HK-2 (cell line): ENCODE data around the gene HEXIM1.

Experiments
- DNase-seq: peaks from one replicate; pipeline ENCODE4 v3.0.0-alpha.2; 2018; ENCODE audit not compliant: unreplicated experiment

HEXIM1 gene

DNA sequence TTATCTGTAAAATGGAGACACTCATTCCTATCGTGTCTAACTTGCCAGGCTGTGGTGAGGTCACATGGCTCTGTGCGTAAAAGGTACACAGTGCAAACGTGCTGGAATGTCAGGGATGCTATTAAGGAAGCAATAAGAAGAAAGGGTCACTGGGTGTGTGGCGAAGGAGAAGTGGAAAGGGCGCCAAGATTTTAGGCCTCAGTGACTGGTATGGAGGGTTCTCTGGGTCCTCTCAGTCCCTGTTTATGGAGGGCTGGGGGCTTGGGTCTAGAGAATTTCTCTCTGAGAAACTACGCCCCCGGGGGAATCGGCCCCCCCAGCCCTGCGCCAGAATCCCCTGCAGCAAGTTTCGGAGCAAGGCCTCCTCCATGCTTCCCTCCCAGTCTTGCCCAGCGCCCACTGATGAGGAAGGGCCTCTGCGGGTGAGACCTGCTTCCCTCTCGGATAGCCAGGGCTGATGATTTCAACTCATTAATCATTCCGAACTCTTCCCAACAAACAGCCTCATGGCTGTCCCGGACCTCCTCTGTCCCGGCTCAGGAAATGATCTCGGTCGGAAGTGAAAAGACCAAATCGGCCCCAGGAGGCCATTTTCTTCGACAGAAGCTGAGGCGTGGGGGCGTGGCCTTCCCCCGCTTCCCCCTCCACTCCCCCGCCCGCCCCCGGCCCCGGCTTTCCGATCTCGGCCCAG is 1.2 kb upstream of the HEXIM1 start:
- DNase-seq, result peak; percentile 78

DNA sequence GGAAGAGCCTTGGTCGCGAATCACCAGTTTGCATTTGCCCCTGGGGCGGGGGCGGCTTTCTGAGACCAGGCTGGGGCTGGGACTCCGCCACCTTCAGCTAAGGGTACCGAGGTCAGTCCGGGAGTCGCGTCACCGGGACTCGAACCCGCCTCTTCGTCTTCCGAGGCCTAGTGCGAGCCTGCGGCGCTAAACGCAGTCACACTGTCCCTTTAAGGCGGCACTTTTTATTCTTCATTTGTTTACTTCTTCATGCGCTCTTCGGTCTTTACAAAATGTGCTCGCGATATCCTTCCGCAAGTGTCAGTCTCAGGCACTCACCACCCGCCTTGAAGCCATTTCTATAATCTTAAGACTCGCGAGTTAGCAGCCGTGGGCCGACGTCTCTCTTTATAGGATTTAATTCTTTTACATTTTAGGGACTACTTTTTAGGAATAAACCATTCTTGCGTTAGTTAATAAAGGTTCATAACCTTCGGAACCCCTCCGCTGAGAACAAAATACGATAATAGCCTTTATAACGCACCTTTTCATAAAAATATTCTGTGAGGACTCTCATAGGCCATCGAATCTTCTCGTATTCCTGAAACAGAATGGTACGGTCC is 593 bp upstream of the HEXIM1 start:
- peak; percentile 80 for DNase-seq

DNA sequence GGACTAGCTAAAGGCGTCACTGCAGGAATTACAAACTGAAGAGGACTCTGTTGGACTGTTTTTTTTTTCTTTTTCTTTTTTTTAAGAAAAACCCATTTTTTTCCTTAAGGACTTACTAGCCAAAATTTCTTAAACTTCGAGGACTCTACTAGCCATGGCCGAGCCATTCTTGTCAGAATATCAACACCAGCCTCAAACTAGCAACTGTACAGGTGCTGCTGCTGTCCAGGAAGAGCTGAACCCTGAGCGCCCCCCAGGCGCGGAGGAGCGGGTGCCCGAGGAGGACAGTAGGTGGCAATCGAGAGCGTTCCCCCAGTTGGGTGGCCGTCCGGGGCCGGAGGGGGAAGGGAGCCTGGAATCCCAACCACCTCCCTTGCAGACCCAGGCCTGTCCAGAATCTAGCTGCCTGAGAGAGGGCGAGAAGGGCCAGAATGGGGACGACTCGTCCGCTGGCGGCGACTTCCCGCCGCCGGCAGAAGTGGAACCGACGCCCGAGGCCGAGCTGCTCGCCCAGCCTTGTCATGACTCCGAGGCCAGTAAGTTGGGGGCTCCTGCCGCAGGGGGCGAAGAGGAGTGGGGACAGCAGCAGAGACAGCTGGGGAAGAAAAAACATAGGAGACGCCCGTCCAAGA is 878 bp downstream of the HEXIM1 start:
- peak; percentile 85 for DNase-seq

DNA sequence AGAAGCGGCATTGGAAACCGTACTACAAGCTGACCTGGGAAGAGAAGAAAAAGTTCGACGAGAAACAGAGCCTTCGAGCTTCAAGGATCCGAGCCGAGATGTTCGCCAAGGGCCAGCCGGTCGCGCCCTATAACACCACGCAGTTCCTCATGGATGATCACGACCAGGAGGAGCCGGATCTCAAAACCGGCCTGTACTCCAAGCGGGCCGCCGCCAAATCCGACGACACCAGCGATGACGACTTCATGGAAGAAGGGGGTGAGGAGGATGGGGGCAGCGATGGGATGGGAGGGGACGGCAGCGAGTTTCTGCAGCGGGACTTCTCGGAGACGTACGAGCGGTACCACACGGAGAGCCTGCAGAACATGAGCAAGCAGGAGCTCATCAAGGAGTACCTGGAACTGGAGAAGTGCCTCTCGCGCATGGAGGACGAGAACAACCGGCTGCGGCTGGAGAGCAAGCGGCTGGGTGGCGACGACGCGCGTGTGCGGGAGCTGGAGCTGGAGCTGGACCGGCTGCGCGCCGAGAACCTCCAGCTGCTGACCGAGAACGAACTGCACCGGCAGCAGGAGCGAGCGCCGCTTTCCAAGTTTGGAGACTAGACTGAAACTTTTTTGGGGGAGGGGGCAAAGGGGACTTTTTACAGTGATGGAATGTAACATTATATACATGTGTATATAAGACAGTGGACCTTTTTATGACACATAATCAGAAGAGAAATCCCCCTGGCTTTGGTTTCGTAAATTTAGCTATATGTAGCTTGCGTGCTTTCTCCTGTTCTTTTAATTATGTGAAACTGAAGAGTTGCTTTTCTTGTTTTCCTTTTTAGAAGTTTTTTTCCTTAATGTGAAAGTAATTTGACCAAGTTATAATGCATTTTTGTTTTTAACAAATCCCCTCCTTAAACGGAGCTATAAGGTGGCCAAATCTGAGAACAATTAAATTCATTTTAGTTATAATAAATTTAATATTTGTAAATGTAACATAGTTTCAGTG is 1.7 kb downstream of the HEXIM1 start:
- DNase-seq, result peak; percentile 69

DNA sequence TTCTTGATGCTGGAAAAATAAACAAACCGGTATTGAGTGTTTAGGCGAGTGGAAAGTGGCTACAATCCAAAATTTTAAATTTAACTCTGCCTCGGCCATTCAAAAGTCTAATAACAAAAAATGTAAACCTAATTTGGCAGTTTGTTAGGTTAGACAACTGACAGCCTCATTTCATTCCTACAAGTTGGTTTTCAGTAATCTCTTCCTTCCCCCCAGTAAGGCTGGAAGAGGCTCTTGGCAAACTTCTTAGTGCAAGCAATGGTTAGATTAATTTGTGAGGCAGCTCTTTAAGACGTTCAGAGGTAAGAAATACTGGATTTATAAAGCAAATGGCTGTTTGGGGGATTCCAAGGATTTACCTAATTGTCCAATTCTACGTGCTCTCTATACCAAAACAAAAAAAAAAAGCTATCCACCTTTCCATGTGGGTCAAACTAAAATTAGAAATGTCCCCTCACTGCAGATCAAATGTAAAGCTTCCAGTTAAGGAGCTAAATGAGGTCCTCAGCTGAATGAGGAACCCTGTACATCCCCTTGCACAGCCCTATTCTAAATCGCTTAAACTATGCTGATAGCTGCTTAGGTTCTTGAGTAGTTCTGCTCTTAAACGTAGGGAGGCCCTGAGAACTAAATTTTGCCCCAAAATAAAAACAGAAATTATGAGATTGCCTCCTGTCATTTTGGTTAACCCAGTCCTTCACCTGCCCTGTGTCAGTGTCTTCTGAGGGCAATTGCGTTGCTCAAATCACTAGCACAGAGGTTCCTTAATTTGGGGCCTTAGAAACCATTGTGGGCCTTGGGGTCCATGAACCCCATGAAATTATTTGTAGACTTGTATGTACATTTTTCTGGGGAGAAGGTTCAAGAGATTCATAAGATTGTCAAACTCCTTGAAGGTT is 2.9 kb downstream of the HEXIM1 start:
- no peak for DNase-seq

DNA sequence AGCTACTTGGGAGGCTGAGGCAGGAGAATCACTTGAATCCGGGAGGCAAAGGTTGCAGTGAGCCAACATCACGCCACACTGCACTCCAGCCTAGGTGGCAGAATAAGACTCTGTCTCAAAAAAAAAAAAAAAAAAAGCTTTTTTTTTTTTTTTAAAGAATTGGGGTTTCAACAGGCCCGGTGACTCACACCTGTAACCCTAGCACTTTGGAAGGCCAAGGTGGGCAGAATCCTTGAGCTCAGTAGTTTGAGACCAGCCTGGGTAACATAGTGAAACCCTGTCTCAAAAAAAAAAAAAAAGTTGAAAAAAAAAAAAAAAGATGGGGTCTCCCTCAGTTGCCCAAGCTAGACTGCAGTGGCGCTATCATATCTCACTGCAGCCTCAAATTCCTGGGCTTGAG is 6.8 kb downstream of the HEXIM1 start:
- DNase-seq, result no peak

DNA sequence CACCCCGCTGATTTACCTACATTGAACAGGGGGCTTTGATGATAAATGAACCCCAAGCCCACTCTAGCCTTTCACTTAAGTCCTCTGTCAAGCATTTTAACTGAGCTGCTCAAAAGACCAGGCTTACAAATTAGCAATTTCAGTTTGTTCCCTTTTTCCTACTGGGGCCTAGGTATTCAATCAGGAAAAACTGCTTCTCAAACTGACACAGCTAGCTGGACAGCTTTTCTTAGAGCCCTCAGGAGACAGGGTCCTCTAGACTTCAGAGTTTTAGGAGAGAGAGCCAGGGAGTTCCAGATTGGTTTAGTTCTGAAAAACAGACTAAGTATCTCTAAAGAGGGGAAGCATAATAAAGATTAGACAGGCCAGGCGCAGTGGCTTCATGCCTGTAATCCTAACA is 7.2 kb downstream of the HEXIM1 start:
- DNase-seq, result no peak

DNA sequence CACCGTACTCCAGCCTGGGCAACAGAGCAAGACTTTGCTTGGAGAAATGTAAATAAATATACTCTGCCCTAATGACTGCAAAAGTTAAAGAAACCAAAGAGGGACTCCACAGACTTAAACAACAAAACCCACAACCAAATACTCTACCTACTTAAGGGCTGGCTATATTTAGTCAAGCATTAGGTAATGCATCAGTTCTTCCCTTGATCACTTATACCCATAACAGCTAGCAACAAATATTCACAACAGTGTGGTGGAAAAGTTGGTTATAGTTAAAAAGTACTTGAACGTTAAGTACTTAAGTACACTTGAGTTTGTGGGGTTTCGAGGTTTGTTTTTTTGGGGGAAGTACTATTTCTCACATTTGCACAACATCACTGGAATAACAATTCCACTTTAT is 8.0 kb downstream of the HEXIM1 start:
- no peak for DNase-seq

DNA sequence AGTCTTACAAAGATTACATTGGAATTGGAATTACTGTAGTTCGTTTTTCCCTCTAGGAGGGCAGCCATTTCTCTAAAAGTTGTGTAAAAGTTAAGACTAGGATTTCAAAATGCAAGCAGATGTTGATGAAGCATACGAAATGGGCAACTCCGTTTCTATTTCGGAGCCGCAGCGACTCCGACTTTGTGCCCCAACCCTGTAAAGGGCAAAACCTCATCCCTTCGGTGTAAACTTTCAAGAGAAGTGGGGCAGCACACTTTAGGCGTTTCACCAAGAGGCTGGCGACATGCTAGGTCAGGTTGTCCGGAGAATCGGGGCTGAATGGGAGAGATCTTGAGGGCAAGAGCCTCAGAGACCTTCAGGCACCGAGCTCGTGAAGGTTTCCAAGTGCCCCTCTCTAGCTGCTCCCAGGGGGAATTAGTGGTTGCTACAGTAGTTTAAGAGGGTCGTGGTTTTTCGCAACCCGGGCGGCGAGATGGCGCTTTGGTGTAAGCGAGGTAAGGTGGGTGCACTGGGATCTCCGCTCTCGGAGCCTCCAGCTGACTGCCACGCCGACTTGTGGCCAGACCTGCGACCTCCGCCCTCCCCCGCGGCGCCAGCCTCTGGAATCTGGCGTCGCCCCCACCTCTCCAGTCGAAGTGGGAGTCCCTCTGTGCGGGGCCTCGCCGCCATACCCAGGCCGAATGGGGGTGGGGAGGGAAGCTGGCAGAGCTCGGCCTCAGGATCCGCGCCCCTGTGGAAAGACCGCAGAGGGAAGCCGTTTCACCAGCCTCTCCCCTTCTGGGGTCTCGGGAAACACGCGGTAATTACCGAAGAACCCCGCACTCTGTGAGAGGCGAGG is 12.4 kb downstream of the HEXIM1 start:
- peak; percentile 82 for DNase-seq

DNA sequence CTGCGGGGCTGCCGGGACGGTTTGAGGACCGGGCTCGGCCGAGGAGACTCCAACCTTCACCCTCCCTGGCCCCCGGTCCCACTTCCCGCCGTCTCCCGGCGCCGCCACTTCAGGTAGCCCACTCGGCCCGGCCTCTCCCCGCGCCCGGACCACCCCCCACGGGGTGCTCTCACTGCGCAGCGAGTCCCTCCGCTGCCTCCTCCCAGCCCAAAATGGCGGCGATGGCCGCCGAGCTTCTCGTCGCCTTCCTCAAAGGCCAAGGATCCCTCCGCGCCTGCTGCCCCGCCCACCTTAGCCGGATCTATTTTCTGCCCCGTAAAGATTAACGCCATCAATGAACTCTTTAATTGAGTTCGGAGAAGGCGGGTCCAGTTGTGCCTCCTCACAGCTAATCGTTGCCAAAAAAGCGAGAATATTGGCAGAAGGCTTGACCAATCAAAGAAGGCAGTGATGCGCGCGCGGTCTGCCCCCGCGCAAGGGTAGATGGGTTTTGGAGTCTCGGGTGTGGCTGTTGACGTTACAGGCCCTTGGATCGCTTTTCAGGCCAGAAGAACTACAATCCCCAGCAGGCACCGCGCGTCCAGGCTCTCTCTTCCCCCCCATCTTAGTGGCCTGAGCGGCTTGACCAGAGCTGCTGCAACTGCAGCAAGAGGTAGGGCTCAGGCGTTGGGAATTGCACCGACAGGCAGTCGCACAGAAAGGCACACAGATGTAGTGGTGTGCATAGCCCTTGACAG is 13.2 kb downstream of the HEXIM1 start, which contains the start of gene HEXIM2:
HEXIM2 (plus strand) TSS at position 588 of the 737 bp plus-strand sequence. CDS start 919 bp downstream, outside the sequence.
- DNase-seq, result peak; percentile 99

DNA sequence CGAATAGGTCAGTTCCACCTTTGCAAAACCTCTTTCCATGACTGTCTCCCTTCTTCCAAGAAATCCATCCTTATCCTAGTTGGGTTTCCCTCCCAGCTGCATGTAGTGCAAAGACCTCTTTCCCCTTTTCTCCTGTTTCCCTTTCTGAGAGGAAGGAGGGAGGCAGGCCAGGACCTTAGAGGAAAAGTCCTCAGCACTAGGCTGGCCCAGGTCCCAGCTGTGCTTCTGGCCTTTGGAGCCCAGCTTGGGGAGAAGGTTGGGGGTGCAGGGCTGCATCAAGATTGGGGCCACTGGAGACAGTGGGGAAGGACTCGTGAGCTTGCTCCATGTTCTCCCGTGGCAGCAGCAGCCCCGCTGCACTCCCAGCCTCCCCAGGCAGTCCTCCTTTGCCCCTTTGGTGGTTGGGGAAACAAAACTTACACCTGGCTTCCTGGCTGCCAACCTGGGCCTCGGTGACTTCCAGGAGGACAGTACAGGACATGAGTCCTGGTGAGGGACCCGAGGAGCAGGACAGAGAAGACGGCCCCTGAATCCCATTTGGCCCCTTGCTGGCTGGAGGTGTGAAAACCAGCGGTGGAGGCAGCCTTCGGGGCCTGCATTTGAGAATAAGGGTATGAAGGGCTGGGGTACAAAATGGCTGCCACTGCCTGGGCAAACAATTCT is 13.9 kb downstream of the HEXIM1 start:
- DNase-seq, result no peak

DNA sequence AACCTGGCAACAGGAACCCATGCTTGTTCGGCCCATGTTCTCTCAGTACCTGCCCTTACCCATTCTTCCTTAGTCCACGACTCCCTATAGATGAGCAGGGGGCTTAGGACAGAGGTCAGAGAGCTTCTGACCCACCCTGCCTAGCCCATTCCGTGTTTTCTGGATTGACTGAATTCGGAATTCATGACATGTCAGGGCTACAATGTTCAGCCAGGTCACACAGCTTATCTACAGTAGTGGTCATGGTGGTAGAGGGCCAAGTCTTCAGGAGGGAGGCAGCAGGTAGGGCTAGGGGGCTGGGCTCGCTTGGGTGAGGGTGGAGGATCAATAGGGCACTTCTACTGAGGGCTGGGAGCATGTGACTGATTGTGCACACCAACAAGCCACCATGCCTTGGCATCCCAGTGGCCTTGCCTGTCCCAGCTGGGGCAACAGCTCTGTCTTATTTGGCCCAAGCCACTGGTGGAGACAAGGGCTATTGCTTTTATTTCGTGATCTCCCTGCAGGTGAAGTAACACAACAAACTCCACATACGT is 16.5 kb downstream of the HEXIM1 start:
- no peak for DNase-seq

DNA sequence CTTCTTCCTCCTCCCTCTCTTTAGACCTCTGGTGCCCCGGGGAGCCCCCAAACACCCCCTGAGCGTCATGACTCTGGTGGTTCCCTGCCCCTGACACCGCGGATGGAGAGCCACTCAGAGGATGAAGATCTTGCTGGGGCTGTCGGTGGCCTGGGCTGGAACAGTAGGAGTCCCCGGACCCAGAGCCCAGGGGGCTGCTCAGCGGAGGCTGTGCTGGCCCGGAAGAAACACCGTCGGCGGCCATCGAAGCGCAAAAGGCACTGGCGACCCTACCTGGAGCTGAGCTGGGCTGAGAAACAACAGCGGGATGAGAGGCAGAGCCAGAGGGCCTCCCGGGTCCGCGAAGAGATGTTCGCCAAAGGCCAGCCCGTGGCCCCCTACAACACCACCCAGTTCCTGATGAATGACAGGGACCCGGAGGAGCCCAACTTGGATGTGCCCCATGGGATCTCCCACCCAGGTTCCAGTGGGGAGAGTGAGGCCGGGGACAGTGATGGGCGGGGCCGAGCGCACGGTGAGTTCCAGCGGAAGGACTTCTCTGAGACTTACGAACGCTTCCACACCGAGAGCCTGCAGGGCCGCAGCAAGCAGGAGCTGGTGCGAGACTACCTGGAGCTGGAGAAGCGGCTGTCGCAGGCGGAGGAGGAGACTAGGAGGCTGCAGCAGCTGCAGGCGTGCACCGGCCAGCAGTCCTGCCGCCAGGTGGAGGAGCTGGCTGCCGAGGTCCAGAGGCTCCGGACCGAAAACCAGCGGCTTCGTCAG is 20.9 kb downstream of the HEXIM1 start:
- DNase-seq, result no peak

DNA sequence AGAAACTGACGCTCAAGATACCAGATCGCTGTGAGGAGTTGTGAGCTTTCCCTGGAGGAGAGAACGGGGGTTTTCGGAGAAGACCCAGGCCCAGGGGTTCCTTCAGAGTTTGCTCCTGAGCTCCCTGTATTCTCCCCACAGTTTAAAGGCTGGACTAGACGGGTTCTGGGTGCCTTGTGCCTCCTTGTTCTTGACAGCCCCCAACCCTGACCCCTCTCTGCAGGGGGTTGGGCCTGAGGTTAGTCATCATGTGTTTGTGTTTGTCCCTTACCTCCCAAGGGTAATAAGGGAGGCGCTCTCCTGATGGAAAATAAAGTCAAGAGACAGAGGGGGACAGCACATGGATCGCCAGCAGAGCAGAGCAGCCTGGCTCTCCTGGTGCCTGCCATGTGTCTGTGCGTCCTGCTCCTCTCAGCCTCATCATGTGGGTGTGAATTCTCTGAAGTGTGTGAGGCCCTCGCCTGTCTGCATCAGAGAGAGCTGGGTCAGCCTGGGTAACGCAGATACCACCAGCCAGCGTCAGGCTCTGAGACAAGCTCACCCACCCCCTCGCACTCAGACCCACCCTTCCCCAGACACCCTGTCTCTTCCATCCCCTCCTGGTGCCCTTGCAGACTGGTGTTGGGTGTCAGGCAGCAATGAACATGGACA is 22.1 kb downstream of the HEXIM1 start:
- no peak for DNase-seq

DNA sequence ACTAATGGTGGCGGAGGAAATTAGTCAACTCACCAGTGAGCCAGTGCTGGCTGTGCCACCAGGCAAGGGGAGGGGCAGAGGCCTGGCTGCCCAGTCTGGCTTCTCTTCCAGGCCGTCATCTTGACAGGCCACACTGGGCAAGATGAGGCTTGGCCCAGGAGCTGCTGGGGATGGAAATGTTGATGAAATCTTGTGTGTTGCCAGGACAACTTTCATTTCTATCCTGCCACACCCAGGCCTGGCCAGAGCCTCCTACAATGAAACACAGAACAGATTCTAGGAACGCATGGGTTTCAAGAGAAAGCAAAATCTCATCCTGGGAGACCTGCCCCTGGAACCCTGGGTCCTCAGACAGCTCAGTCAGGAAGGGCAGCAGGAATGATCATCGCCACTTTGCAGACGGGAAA is 22.7 kb downstream of the HEXIM1 start:
- peak; percentile 72 for DNase-seq

DNA sequence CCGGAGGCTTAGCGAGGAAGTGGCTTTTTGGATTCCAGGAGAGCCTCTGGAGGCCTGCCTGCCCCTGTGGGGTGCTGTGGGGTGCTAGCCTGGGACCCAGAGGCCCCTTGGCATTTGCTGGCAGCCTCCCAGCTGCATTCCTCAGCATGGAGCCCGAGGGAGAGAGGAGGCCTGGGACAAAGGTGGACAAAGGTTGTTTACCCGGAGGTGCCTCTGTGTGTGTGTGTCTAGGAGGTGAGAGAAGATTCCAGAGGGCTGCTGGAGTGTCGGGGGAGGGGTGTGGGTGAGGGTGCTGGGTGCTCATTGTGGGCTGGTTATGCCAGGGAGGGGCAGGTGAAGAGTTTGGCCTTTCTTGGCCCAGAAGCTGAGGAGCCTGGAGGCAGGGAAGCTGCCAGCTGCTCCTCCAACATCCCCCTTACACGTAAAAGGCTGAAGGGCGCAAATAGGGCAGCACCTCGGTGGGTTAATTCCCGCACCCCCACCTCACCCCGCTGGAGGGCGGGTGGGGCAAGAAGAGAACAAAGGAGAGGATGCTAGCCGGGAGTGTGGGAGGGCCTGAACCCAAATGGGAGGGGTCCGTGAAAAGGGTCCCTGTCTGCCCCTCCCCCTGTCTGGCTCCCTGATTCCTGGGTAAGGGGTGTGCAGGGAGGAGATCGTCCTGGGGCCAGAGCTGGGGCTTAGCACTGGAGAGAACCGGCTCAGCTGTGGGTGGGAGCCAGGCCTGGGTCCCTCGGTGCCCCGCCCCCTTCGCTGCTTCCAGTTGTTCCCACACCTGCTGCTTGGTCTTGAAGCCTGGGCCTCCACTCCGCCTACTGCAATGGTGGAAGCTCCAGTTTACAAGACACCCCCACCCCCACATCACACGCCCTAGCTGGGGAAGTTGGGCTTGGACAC is 23.3 kb downstream of the HEXIM1 start:
- peak; percentile 90 for DNase-seq
